HUES6 (cell line): ENCODE data around the gene RAB27B.
"Not testable (repeated sequence)": the region's sequence is repeated elsewhere in the genome, so short reads cannot be mapped to it uniquely, and the experiment has no call there.

Experiments
- H3K27ac ChIP-seq: 2 replicates; pipeline ENCODE4 v1.7.0; 2013; ENCODE audit warnings: low read depth, mild to moderate bottlenecking, low read length, inconsistent platforms
- H3K27me3 ChIP-seq: 2 replicates; pipeline ENCODE4 v1.6.1; 2013; ENCODE audit warnings: low read length; ENCODE audit not compliant: control insufficient read depth, insufficient read depth
- H3K36me3 ChIP-seq: 2 replicates; pipeline ENCODE4 v1.6.1; 2013; ENCODE audit warnings: low read length; ENCODE audit not compliant: control insufficient read depth, insufficient read depth
- H3K4me1 ChIP-seq: 2 replicates; pipeline ENCODE4 v1.6.1; 2013; ENCODE audit warnings: low read length; ENCODE audit not compliant: control insufficient read depth, insufficient read depth
- H3K4me3 ChIP-seq: 2 replicates; pipeline ENCODE4 v1.5.1; 2013; ENCODE audit warnings: low read depth, low read length
- H3K9ac ChIP-seq: one replicate; pipeline ENCODE4 v1.6.1; 2013; ENCODE audit warnings: mild to moderate bottlenecking, low read length
- H3K9me3 ChIP-seq: 2 replicates; pipeline ENCODE4 v1.6.1; 2013; ENCODE audit warnings: low read depth, low read length; ENCODE audit not compliant: control insufficient read depth, insufficient read depth

Gene RAB27B

DNA sequence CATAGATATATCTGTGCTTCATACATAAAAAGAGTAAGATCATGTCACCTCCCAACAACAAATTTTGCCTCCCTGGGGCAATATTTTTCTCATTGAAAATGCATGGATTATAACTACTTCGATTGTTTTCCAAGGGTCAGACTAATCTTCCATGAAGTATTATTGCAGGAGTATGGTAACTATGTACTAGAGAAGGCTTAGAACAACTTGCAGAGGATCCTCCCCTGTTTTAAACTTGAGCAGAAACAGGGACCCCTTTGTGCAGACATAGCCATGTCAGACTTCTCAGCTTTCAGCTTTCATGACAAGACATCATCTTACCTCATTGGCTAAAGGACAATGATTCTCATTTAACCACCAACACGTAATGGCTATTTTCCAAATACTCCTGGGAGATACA is 13.2 kb upstream of the RAB27B start:
- H3K36me3 ChIP-seq: no peaks in the 10 kb centered on the region
- no peak overlapping the region for H3K4me3 ChIP-seq
- no peak overlapping the region for H3K9ac ChIP-seq
- H3K4me1 ChIP-seq: no peaks in the 10 kb centered on the region
- no peaks in the 10 kb centered on the region for H3K9me3 ChIP-seq
- H3K27me3 ChIP-seq: no peaks in the 10 kb centered on the region
- H3K27ac ChIP-seq: no peak overlapping the region

DNA sequence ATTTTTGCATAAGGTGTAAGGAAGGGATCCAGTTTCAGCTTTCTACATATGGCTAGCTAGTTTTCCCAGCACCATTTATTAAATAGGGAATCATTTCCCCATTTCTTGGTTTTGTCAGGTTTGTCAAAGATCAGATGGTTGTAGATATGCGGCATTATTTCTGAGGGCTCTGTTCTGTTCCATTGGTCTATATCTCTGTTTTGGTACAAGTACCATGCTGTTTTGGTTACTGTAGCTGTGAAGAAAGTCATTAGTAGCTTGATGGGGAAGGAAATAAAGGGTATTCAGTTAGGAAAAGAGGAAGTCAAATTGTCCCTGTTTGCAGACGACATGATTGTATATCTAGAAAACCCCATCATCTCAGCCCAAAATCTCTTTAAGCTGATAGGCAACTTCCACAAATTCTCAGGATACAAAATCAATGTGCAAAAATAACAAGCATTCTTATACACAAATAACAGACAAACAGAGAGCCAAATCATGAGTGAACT is 7.4 kb upstream of the RAB27B start:
- not testable (repeated sequence) for H3K36me3 ChIP-seq, H3K4me3 ChIP-seq, H3K4me1 ChIP-seq, H3K27ac ChIP-seq, H3K27me3 ChIP-seq, H3K9ac ChIP-seq, H3K9me3 ChIP-seq

GRCh38 chr18:54822872-54823845 is 5.1 kb upstream of the RAB27B start:
- Histone ChIP-seq H3K27me3 (peaks cover 5% of the 10 kb centered on the region), H3K4me3 (no peak overlapping the region), H3K27ac (no peak overlapping the region), H3K9ac (no peak overlapping the region), H3K4me1 (peaks cover 3% of the 10 kb centered on the region; the same call in 1 of the 2 replicates), H3K36me3 (no peaks in the 10 kb centered on the region), H3K9me3 (no peaks in the 10 kb centered on the region)

DNA sequence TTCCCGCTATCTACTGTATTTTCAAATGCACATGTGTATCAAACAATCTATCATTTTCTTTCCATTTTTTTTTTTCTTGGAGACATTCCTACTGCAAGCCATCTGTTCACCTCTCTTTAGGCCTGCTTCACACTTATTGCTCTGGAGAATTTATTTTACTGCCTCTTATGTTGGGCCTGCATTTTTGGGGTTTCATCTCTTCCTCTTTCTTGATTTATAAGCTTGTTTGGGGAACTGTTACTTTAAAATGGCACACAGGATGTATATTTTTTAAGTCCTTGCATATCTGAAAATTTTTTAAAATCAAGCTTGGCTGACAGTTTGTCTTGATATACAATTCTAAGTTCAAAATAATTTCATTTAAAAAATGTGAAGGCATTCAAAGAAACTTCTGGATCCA is 3.5 kb upstream of the RAB27B start:
- no peak overlapping the region for H3K27ac ChIP-seq
- no peak overlapping the region for H3K4me3 ChIP-seq
- no peaks in the 10 kb centered on the region for H3K9me3 ChIP-seq
- peaks cover 5% of the 10 kb centered on the region for H3K27me3 ChIP-seq
- H3K36me3 ChIP-seq: no peaks in the 10 kb centered on the region
- no peak overlapping the region for H3K9ac ChIP-seq
- H3K4me1 ChIP-seq: peaks cover 3% of the 10 kb centered on the region

DNA sequence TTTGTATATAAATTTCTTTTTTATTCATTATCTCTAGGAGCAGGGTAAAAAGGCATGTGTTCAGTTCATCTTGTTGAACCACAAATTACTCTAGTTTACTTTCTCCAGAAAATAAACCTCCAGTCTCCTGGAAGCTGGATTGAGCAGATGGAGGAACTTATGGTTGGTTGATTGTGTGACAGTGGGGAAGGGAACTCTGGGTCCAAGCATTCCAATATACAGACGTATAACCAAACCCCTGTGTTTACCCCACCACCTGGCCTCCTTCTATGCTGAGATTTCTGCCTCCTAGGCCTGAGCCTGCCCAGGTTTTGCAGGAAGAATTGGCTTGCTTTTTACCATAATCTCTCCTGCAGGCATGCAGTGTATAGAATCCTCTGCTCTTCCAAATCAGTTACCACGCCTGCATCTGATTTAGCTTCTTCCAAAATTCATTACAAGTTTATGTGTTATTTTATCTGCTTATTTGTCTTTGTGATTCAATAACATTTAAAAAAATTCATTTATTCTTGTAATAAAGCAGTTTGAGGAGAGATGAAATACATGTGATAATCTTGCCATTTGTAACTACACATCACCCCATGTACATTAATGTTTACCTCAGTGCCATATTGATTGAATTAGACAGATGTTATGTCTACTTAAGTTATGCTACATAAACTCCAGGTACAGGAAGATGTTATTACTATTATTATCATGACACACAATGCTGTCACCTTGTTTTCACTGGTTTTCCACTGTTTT is 2.5 kb upstream of the RAB27B start:
- Histone ChIP-seq H3K27me3 (peaks cover 5% of the 10 kb centered on the region), H3K36me3 (no peaks in the 10 kb centered on the region), H3K9me3 (no peaks in the 10 kb centered on the region), H3K27ac (no peak overlapping the region), H3K9ac (no peak overlapping the region), H3K4me1 (peaks cover 3% of the 10 kb centered on the region), H3K4me3 (no peak overlapping the region)

DNA sequence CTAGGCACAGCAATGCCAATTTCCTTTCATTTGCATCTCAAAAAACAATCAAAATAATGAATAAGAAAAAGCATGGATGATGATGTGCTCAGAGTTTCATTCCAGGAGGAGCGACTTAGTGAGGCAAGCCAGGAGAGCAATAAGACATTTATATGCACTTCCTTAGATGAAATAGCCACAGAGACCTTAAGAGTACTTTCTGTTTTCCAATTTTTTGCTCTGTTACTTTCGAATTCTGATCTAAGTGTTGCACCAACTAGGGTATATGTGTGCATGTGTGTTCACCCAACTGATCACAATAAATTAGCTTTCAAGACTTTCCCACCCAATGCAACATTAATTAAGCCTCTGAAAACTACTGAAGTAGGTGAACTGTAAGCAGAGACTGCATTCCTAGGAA is 709 bp downstream of the RAB27B start:
- Histone ChIP-seq H3K27ac (no peak overlapping the region), H3K4me1 (peaks cover 3% of the 10 kb centered on the region), H3K4me3 (peak overlapping the region; percentile 78), H3K27me3 (peaks cover 5% of the 10 kb centered on the region), H3K9me3 (0 out of 2 replicates have a peak, but pooled peaks cover 4% of the 10 kb centered on the region), H3K36me3 (no peaks in the 10 kb centered on the region), H3K9ac (peak overlapping the region; percentile 12)

GRCh38 chr18:54829856-54830255 is 1.6 kb downstream of the RAB27B start:
- 0 out of 2 replicates have a peak, but pooled peaks cover 4% of the 10 kb centered on the region for H3K9me3 ChIP-seq

DNA sequence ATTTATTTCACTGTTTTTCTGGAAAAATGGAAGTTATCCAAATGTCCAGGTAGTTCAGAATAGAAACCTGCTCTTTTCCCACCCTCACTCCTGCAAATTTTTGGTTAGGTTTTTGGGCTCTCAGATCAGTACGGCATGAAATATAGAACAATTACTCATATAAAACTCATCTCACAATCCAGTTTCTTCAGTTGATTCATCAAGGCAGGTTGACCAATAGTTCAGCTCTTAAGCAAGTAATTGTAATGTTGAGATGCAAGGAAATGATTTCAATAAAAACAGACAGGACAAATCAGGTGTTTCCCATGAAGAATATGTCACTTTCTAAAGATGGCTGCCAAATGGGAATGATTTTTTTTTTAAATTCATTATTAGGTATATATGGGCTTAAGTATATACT is 2.0 kb downstream of the RAB27B start:
- peaks cover 5% of the 10 kb centered on the region for H3K27me3 ChIP-seq
- H3K36me3 ChIP-seq: no peaks in the 10 kb centered on the region
- H3K4me1 ChIP-seq: peaks cover 3% of the 10 kb centered on the region
- no peak overlapping the region for H3K27ac ChIP-seq
- no peak overlapping the region for H3K4me3 ChIP-seq
- H3K9ac ChIP-seq: no peak overlapping the region
- H3K9me3 ChIP-seq: 0 out of 2 replicates have a peak, but pooled peaks cover 4% of the 10 kb centered on the region

More at GRCh38 chr18:54829856-54830255, 1.6 kb downstream of the RAB27B start:
- Histone ChIP-seq H3K36me3 (no peaks in the 10 kb centered on the region), H3K9ac (no peak overlapping the region), H3K4me1 (peaks cover 3% of the 10 kb centered on the region), H3K27ac (no peak overlapping the region), H3K4me3 (no peak overlapping the region), H3K27me3 (peaks cover 5% of the 10 kb centered on the region)

- H3K9ac ChIP-seq: no peak overlapping the region
- peaks cover 3% of the 10 kb centered on the region for H3K4me1 ChIP-seq
- peaks cover 5% of the 10 kb centered on the region for H3K27me3 ChIP-seq
- 0 out of 2 replicates have a peak, but pooled peaks cover 4% of the 10 kb centered on the region for H3K9me3 ChIP-seq
- H3K27ac ChIP-seq: no peak overlapping the region
- no peak overlapping the region for H3K4me3 ChIP-seq
- H3K36me3 ChIP-seq: no peaks in the 10 kb centered on the region
Observed at GRCh38 chr18:54830866-54831265, 2.6 kb downstream of the RAB27B start.

DNA sequence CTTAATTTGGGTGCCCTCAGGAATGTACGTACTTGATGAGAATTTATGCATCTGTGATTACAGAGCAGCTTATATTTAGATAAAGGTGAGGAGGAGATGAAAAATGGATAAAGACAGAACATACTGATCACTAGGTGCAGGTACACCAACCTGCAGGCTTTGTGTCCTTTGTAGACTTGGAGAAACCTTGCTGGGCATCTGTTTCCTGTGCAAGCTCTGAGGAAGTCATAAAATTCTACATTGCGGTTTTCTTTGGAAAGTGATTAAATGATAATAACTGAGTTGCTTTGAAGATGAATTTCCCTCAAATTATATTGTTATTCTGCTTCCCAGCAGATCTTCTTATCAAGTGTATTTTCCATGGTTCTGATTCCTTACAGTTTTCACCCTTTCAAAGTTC is 7.7 kb downstream of the RAB27B start:
- H3K9me3 ChIP-seq: 0 out of 2 replicates have a peak, but pooled peaks cover 4% of the 10 kb centered on the region
- H3K4me3 ChIP-seq: no peak overlapping the region
- no peak overlapping the region for H3K9ac ChIP-seq
- no peaks in the 10 kb centered on the region for H3K36me3 ChIP-seq
- no peak overlapping the region for H3K27ac ChIP-seq
- H3K27me3 ChIP-seq: no peaks in the 10 kb centered on the region
- H3K4me1 ChIP-seq: no peaks in the 10 kb centered on the region

DNA sequence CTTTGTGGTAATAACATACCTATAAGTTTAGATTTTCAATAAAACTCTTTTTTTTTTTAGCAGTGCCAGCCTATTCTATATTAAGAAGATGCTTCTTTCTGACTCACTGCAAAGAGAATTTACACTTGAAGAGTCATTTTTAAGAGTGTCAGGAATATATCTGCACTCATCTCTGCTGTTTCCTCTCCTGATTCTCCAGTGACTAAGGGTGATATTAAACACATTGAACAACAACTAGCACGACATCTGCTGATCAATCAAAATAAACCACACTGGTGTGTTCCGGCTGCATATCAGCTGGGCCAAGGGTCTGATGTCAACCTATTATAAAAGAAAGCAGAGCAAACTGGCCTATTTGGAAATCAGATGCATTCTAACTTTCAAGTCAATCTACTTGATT is 15.0 kb downstream of the RAB27B start:
- no peaks in the 10 kb centered on the region for H3K27me3 ChIP-seq
- H3K4me1 ChIP-seq: 0 out of 2 replicates have a peak, but pooled peaks cover 4% of the 10 kb centered on the region
- H3K36me3 ChIP-seq: no peaks in the 10 kb centered on the region
- H3K9ac ChIP-seq: no peak overlapping the region
- no peak overlapping the region for H3K27ac ChIP-seq
- H3K9me3 ChIP-seq: no peaks in the 10 kb centered on the region
- no peak overlapping the region for H3K4me3 ChIP-seq
